H1 (cell line): Measurements from ENCODE around the gene HOMER2. TPM values are rescaled to one million over a fixed set of nuclear protein-coding genes. Genes with fewer than 3 reads are reported as not detected.

ENCODE experiments used
- HDAC6 ChIP-seq: IDR thresholded peaks from one replicate; pipeline ENCODE4 v1.7.1; 2012; ENCODE audit warnings: low read depth, mild to moderate bottlenecking, inconsistent platforms, low read length, moderate library complexity
- NANOG ChIP-seq: IDR thresholded peaks from 2 replicates; pipeline ENCODE4 v1.6.1; 2011; ENCODE audit warnings: low read length, low read depth, mild to moderate bottlenecking, inconsistent platforms; ENCODE audit not compliant: insufficient read depth, poor library complexity, severe bottlenecking
- polyA plus RNA-seq, 7 experiments: library from polyadenylated mRNA; depleted of rRNA in 3 of 7; stranded (reverse) in 5 of 7; unstranded in 2 of 7; fragments of >200 nt in 5 of 7; fragments of 200-250 nt in 2 of 7; gene quantifications; 1 replicate in 5 of 7; 2 replicates in 1 of 7; 4 replicates in 1 of 7; pipeline versions ENCODE4 v1.2.1 to v1.2.3, GENCODE V29; 2011 to 2013; ENCODE audit warnings: missing spikeins in 2 of 7, mixed read lengths in 2 of 7
- total RNA-seq: library from RNA; stranded (reverse); fragmentation: NEBNext Ultra II Directional; extraction: Animal tissue kit (Norgen Biotek cat#: 25700); gene quantifications from 2 replicates; pipeline ENCODE4 v1.2.1, GENCODE V29; 2021
- TF ChIP-seq, protein P1 (sequence below): IDR thresholded peaks from 2 replicates; pipeline ENCODE4 v1.6.1; 2011; ENCODE audit warnings: low read depth, mild to moderate bottlenecking, low read length; ENCODE audit not compliant: insufficient read depth

Gene HOMER2
- total and polyA plus RNA-seq, 2 of the 8 experiments (the other 6 are each of a cell fraction or from before 2014, with no cell fraction given) = 12.5 to 27.6 TPM

DNA sequence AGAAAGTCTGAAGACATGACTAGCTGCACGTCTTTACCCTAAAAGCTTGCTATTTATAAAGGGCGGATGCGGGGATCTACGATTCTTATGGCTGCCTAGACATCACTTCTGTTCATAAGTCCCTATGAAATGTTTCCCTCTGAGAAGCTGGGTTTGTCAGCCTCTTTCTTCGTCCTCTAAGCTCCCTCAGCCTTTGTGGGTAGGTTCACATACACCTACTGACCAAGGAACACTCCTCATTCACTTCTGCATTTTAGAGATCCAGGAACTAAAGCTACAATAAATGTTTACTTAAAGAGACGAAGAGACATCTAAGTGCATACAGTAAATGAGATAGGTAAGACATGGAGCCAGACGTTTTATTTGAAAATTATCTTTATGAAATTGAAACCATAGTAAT, 16.8 kb upstream of the HOMER2 start (continued):
- TF ChIP-seq HDAC6 = no peak
- TF ChIP-seq NANOG = no peak
- TF ChIP-seq, protein P1, sequence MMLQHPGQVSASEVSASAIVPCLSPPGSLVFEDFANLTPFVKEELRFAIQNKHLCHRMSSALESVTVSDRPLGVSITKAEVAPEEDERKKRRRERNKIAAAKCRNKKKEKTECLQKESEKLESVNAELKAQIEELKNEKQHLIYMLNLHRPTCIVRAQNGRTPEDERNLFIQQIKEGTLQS = no peak
